GM20431 (cell line): ENCODE results near the gene OTOGL.
"Not testable (repeated sequence)": the region's sequence is repeated elsewhere in the genome, so short reads cannot be mapped to it uniquely, and the experiment has no call there.

Experiments
- in situ Hi-C: fragments of 300-500 bp; cut with MseI, MboI; formaldehyde crosslinking; loops from one replicate; pipeline ENCODE4 v1.15.0; 2020; ENCODE audit warnings: low sequenced_read_pairs; ENCODE audit not compliant: unreplicated experiment

Gene OTOGL

DNA sequence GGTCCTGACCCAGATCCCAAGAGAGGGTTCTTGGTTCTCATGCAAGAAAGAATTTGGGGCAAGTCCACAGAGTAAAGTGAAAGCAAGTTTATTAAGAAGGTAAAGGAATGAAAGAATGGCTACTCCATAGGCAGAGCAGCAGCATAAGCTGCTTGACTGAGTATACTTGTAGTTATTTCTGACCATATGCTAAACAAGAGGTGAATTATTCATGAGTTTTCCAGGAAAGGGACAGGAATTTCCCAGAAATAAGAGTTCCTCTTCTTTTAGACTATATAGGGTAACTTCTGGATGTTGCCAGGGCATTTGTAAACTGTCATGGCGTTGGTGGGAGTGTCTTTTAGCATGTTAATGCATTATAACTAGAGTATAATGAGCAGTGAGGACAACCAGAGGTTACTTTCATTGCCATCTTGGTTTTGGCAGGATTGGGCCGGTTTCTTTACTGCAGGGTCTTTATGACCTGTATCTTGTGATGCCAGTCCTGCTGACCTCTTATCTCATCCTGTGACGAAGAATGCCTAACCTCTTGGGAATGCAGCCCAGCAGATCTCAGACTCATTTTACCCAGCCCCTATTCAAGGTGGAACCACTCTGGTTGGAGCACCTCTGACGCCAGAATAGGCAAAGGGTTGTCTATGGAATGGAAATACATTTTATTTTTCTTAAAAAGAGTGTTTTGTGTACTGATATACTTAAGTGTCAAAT lies 113.8 kb downstream of the OTOGL start:
- in situ Hi-C loops, result no loop called here

DNA sequence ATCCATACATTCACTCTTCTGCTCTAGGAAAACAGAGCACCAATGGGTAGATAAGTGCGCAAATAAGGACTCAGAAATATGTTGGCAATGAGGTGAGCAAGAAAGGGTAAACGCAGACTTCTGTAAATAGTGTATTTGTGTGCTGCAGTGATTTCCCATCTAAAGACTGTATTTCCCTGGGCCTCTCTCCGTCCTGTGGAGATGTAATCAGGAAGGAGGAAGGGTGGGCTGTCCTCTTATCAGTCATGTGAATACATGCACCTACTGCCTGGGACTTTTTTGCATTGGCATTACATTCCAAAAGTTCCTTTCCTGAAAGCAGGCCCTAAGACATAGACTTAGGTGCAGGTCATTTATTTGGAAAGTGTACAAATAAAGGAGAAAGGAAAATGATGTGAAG lies 114.5 kb downstream of the OTOGL start:
- in situ Hi-C loops, result no loop called here

DNA sequence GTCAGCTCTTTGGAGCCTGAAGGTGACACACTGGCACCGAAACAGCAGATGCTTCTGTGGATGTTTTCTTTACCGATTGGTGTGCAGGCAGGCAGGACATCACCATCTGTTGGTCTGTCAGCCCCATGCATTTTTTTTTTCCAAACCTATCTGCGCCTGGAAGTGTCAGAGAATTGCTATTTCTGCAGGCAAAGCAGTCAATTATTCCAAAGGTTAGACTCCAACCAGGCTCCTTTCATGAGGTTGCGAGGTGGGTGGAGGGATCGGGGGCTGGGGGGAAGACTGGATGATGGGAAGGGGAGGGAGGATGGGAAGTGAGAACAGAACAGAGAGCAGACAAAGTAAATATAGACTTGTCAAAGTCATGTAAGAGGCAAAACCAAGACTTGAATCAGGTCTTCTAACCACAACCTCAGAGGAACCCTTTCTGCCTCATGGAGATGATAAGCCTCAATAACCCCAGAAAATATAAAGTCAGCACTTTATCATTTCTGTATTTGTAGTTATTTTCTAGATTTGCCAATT lies 117.7 kb downstream of the OTOGL start:
- in situ Hi-C loops, result no loop called here

DNA sequence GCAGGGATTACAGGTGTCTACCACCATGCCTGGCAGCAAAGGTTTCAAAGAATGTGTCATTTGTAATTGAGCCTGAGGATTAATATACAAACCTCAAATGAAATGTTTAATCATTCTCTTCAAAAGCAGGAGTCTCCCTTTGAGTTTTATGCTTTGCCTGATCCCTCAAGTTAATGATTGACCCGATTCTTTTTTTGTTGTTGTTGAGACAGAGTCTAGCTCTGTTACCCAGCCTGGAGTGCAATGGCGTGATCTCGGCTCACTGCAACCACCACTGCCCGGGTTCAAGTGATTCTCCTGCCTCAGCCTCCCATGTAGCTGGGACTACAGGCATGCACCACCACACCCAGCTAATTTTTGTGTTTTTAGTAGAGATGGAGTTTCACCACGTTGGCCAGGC lies 119.6 kb downstream of the OTOGL start:
- in situ Hi-C loops, result not testable (repeated sequence)

DNA sequence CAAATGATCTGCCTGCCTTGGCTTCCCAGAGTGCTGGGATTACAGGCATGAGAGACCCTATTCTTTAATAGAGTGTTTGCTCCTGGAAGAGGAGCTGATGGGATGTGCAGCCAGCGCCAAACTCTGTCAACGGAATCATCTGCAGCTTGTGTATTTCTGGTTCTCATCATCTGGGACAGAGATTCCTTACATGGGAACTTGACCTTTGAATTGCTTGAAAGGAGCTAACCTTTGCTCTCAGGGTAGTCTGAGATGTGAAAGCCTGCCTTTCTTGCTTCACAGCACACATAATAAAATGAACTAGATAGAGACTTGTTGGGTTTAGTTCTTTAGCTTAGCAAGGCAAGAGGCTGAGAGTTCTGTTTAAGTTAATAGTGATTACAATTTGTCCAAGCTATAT lies 120.0 kb downstream of the OTOGL start:
- in situ Hi-C loops, result no loop called here

DNA sequence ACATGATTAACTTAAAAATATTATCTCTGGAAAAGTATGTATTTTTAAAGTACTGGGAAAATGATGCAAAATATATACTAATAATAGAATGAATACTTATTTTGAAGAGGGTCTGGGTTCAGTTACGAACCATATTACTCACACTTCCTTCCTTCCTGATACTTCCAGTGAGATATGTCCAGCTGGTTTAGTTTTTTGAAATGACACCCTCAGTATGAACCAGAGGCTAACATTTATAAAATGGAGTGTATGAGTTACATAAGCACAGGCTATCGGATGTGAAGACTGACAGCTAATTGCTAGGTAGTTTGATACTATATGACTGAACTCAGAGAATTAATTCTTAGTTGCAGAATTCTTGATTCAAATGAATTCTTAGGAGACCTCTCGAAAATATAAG lies 122.9 kb downstream of the OTOGL start:
- in situ Hi-C loops, result no loop called here

DNA sequence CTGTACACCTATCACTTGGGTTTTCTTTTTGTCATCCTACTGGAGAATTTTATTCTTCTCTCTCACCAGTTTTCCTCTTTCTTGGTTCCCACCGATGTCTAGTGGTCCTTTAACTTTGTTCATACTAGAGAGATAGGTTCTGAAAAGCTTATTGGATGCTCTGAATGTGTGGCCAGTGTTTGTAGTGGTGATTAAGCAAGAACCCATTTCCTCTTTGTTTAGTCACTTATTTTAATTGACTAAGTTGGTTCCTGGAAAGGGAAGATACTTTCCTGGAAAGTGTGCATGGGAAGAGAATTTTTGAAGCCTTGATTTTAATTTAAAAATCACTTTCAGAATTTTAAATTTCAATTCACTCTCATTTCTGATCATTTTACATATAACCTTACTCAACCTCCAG lies 127.2 kb downstream of the OTOGL start:
- in situ Hi-C loops, result no loop called here

DNA sequence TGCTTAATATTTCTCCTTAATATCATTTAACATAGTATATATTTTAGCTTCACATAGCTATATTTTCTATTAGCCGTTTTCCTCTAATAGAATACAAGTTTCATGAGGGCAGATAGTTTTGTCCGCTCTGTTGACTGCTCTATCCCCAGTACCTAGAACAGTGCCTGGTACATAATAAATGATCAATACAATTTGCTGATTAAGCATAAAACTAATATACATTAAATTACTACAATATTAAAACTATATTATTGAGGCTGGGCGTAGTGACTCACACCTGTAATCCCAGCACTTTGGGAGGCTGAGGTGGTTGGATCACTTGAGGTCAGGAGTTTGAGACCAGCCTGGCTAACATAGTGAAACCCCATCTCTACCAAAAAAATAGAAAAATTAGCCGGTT lies 128.6 kb downstream of the OTOGL start:
- in situ Hi-C loops, result not testable (repeated sequence)

DNA sequence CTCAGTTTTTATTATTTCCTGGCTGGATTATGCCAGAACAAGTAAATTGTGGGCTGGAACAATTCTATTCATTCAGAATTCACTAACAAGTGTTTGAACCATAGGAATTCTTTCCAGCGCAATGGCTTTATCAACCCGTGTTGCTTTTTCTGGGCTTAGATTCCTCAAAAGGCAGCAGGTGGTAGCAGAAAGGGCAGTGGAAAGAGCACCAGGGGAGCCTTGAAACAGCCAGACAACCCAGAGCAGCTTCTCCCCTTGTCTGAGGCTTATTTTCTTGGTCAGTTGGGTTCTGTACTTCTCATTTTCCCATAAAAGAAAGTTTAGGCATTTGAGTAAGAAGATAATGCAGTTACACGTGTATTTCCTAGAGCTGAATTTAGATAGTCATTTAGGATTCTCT lies 130.7 kb downstream of the OTOGL start:
- in situ Hi-C loops, result no loop called here

DNA sequence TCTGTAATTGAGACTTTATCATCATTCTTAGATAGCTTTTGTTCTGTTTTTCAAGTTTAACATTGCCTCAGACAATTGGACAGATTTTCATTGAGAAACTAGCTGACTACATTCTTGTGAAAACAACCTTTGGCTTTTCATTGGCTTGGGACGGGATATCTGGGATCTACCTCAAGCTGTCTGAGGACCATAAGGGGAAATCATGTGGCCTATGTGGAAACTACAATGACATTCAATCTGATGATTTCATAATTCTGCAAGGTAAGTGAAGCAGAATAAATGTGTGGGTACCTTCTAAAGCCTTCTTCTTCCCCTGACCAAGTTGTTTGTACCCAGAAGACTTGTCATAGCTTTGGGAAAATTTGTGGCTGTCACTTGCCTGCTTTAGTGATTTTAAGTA lies 133.5 kb downstream of the OTOGL start:
- in situ Hi-C loops, result no loop called here

DNA sequence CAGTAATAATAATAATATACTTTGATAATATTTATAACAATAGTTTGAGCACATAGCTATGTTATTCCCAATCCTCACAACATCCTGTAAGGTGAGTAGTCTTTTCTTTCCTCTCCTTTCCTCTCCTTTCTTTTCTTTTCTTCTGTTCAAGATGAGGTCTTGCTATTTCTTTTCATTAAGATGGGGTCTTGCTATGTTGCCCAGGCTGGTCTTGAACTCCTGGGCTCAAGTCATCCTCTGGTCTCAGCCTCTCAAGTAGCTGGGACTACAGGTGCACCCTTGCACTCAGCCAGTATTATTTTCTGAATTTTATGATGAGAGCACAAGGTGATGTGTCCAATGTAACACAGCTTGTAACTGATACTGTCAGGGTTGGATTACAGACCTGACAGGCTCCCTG lies 134.6 kb downstream of the OTOGL start:
- in situ Hi-C loops, result no loop called here

DNA sequence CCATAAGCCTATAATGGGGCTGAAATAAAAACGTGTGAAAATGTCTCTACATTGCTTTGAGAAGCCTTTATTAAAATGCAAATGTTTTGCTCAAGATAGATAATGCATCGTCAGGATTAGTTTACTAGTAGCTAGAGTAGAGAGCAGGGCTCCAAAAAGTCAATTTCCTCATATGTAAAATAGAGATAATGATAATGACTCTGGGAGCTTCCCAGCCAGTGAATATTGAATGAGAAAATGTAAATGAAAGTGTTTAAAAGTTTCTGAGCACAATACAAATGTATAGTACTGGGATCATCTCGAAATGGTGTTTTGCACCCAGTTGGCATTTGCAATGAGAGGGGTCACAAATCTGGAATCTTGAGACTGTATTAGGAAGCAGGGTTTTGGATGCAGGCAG lies 135.3 kb downstream of the OTOGL start:
- in situ Hi-C loops, result no loop called here

DNA sequence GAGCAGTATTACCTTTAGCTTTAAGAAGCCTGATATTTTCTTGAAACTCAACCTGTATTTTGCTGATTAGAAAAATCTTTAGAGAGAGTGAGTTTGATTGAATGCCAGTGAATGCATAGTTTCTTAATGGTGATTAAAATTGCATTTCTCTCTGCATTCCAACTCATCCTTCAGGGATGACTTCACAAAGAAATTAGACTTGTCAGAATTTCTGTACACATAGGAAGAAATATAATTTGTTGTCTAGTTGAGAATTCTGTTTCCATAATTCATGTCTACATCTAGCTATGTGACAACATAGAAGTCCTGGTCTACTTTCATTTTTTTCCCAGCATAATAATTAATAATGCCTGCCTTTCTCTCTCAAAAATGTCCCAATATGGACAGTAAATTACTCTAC lies 136.6 kb downstream of the OTOGL start:
- in situ Hi-C loops, result no loop called here

DNA sequence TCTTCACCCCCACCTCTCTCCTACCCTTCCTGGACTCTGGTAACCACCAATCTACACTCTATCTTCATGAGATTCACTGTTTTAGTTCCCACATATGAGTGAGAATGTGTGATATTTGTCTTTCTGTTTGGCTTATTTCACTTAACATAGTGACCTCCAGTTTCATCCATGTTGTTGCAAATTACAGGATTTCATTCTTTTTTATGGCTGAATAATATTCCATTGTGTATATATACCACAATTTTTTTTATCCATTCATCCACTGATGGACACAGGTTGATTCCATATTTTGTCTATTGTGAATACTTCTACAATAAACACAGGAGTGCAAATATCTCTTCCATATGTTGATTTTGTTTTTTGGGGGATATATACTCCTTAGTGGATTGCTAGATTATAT lies 140.5 kb downstream of the OTOGL start:
- in situ Hi-C loops, result no loop called here

DNA sequence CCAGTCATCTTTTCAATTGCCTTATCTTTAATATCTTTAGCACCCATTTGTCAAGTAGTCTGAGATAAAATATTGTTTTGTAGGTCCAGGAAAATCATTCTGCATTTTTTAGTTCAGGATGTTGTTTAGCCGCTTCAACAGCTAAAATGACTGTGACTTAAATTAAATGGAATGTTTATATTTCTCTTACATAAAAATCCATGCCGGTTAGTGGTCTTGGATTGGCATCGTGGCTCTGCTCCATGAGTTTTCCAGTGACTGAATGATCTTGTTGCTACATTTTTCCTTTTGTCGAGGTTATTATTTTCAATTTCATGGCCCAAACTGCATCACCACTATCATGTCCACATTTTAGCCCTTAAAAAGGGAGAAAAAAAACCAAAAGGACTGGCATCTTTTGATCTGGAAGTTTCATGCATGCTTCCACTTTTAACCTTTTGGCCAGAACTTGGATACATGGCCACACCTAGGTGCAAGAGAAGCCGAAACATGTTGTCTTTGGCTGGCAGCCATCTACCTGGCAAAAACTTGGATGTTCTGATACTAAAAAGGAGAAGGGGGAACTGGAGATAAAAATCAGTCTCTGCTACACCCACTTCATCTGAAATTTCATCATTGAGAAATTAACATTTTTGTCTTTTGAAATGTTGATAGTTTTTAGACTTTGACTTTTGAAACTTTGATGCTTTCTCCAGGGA lies 142.4 kb downstream of the OTOGL start:
- in situ Hi-C loops, result no loop called here

DNA sequence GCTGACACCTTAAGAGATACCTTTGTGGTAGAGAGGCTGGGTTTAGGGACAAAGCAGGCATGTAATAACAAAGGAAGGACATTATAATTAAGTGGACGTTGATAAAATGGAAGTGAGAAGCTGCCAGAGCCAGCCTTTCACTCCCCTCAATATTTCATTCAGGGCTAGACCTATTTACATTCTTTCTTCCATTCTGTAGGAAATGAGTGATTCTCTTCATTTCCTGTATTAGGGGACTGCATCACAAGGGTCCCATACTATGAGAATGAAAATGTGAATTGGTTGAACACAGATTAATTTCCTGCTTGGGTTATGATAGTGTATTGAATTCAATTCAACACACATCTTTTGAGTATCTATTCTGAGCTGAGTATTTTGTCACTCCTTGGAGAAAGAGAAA lies 143.0 kb downstream of the OTOGL start:
- in situ Hi-C loops, result no loop called here

DNA sequence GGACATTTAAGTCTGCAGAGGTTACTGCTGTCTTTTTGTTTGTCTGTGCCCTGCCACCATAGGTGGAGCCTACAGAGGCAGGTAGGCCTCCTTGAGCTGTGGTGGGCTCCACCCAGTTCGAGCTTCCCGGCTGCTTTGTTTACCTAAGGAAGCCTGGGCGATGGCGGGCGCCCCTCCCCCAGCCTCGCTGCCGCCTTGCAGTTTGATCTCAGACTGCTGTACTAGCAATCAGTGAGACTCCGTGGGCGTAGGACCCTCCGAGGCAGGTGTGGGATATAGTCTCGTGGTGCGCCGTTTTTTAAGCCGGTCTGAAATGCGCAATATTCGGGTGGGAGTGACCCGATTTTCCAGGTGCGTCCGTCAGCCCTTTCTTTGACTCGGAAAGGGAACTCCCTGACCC lies 150.2 kb downstream of the OTOGL start:
- in situ Hi-C loops, result not testable (repeated sequence)

DNA sequence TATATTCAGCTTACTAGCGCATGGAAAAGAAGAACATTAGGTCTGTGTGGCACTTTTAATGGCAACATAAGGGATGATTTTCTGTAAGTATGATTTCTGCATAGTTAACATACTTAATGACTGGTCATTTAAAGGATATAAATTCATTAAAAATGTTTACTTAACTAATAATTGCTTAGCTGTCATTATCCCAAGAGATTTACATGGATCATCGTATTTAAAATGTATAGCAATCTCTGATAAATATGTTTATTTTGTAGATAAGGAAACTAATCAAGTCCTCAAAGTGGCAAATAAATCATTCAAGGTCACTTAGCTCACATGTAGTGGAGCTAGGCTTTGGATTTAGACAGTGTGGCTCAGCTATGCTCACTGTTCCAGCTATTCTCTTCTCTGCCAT lies 158.6 kb downstream of the OTOGL start:
- in situ Hi-C loops, result no loop called here

DNA sequence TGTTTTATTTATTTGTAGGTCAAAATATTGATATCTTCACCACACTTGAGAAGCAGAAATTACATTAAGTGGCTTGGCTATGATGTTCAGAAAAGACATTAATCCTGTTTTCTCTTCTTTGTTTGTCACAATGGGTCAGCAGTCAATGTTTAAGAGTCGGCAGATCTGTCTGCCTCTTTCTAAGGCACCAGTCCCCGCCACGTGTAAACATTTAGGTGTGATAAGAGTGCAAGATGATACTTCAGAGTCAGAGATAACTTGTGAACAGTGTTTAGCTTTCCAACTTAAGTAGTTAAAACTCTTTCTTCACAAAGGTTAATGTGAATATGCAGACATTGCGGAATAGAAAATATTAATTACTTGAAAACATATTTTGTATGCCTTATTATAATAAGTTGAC lies 160.9 kb downstream of the OTOGL start:
- in situ Hi-C loops, result no loop called here

DNA sequence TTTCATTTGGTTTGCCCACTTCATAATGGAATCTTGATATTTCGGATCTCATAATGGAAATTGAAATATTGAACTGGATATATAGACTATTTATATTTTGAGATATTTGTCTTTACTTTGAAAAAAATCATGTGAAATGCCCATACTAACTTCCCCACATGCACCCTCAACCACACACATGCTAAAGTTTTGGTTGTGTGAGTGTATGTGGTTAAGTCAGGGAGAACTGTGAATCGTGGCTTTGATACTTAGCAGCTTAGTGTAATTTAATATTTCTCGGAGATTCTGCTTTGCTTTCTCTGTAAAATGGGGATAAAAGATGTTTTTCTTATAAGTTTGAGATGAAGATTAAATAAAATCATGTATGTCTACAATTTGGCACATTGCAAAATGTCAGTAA lies 162.1 kb downstream of the OTOGL start:
- in situ Hi-C loops, result no loop called here

DNA sequence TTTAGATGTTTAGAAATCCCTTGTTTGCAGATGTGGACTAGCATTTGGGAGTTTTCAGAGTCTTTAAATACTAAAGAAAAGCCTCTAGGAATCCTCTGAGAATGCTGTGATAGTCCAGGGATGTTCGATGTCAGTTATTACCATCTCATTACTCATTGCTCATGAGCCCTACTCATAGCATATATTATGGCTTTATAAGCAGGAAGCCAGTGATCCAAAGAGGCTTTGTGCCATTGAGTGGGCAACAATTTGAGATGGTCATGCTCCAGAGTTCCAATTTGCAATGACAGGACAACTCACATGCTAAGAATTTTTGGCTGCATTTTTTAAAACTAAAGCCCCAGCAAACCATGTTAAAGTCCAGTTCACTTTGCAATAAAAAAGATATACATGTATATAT lies 163.0 kb downstream of the OTOGL start:
- in situ Hi-C loops, result no loop called here

DNA sequence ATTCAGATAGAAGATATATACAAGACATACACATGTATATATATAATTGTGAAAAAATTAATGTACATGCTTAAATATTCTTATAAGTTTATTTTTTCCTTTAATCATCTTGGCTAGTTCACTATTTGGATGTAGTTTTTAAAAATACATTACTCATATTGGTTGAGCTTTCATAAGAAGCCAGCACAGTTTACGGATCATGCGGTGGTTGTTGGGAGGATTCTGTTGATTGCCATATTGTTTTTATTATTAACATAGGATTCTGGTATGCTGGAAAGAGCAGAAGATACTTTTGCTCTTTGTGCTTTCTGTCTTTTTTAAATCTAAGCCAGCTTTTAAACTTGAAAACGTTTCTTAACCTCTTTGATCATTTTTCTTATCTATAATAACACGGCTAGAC lies 163.4 kb downstream of the OTOGL start:
- in situ Hi-C loops, result no loop called here
